HG03571 (cell line): ENCODE results near the gene FAM174B.

ENCODE experiments used
- ATAC-seq: cut with Tn5 transposase; IDR thresholded peaks from one replicate; pipeline ENCODE4 v1.9.1; 2021; ENCODE audit not compliant: unreplicated experiment

FAM174B gene

GRCh38 chr15:92655178-92655995 is at the start of gene FAM174B:
TSS of gene FAM174B (minus strand) at chr15:92655775.
- no peak for ATAC-seq

- ATAC-seq = no peak
Measured at GRCh38 chr15:92696096-92696495, 40.5 kb upstream of the FAM174B start.

GRCh38 chr15:92693691-92694331 is 38.2 kb upstream of the FAM174B start:
- ATAC-seq = no peak

DNA sequence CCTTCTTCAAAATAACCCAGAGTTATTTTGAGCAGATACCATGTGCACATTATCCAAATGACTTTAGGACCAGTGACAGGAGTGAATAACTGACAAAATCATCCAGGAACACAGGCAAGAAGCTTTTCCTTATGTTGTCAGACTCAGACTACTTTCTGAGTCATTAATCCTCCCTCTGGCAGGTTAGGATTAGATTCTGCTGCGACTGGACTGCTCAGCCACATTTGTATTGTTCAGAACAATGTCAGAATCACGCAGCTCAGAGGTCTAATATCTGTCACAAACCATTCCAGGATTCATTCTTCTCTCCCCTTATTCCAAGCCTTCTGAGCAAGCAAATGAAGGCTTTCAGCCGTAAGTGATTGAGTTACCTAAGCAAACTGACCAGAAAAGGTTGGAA is 34.8 kb upstream of the FAM174B start:
- no peak for ATAC-seq

DNA sequence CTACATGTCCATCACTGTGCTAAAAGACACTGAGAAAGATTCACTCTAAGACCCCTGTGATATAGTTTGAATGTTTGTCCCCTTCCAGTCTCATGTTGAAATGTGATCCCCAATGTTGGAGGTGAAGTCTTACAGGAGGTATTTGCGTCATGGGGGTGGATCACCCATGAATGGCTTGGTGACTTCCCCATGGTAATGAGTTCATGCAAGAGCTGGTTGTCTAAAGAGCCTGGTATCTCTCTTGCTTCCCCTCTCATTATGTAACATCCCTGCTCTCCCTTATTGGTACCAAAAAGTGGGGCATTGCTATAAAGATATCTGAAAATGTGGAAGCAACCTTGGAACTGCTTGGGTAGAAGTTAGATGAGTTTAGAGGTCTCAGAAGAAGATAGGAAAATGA is 32.2 kb upstream of the FAM174B start:
- no peak for ATAC-seq

DNA sequence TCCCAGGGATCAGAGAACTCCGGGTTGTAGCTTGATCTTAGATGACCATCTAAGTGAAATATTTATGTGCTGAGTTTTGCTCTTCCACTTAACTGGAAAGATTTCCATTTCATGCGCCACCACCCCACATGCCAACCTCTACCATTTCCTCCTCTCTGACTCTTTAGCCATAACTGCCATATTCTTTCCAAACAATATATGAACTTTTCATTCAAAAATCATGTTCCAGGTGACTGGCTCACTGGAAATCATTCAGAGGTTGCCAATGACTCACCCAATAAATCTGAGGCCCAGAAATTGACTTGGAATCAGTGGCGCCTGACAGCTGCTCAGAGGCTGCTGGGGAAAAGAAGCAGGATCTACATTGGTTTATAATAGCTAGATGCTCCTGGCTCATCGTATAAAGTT is 31.6 kb upstream of the FAM174B start:
- no peak for ATAC-seq

DNA sequence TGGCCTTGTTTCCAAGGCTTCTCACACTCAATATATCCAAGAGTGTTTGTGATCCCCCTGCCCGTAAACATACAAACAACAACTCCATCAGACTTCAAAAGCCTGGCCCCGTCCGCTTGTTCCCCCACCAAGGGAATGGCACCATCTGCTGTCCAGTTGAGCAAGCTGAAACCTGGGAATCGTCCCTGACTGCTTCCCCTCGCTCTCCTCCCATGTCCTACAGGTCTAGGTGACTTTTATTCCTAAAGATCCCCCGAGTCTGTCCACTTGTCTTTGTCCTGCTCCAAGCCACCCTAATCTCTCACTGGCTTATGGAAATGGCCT is 27.9 kb upstream of the FAM174B start:
- no peak for ATAC-seq

DNA sequence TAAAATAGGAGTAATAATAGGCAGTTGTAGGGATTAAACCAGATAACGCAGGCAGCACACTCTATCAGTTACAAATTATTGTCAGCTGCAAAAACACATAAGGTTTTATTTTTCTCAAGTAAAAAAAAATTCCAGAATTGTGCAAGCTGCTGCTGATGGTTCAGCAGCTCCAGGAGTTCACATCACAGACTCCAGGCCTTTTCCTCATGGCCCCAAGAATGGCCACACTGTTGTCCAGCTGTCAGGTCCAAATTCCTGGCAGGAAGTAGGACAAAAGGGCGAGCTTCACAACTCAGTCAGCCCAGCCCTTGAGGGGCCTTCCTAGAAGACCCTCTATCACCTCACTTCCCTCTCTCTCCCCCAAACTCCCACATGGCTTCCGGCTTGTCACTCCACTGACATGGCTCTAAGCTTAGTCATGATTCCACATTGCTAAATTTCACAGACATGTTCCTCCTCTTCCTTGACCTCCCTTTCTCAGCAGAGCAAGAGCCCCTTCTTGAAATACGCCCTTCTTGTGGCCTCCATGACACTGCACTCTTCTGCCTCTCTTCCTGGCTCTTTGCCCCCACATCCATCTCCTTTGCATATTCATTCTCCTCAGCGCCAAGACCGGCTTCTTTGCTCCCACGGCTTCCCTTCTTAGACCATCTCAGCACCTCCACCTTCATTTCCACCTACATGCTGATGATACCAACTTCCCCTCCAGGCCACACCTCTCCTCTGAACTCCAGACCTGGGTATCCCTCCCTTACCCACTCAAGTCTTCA is 27.4 kb upstream of the FAM174B start:
- no peak for ATAC-seq

DNA sequence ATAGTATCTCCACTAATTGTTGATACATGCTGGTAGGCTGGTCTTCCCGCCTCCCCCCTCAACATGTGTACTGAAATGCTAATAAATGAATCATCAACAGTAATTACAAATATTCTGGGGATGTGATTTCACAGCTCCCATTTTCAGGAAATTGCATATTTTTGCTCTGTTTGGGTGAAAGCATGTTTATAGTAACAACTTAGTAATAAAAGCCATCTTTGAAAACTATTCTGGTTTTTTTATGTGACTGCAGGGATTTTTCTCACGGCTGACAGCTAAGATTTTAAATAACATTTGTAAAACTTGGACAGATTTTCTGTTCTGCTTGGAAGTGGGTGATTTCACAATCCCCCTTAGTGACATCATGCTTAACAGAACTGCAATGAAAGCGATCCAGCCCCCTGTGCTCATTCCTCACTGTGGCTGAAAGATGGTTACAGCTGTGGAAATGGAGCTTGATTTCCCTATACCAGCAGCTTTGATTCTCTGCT is 25.6 kb upstream of the FAM174B start:
- no peak for ATAC-seq

DNA sequence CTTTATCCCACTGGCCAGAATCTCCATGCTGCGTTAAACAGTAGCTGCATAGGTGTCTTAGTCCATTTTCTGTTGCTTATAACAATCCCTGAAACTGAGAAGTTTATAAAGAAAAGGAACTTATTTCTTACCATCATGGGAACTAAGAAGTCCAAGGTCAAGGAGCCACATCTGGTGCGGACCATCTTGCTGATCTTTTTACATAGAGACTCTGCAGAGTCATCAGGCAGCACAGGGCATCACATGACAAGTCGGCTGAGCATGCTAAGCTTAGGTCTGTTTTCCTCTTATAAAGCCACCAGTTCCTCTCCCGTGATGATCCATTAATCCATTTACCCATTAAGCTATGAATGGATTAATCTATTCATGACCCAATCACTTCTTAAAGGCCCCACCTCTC is 22.4 kb upstream of the FAM174B start:
- no peak for ATAC-seq

DNA sequence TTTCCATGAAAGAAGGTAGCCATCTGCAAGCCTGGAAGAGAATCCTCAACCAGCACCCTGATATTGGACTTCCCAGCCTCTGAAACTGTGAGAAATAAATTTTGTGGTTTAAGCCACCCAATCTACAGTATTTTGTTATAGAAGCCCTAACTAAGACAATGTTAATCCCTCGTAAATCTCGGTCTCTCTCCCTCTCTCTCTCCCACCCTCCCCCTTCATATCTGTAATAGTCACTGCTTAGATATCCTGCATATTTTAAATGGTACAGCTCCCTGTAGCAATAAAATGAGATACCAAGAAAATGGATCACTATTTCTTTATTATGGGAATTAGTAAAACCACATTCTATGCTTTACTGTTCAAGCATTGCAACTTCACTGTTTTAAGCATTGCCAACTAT is 21.0 kb upstream of the FAM174B start:
- no peak for ATAC-seq

GRCh38 chr15:92675485-92675884 is 19.9 kb upstream of the FAM174B start:
- ATAC-seq = no peak

- no peak for ATAC-seq
Measured at GRCh38 chr15:92674347-92674746, 18.8 kb upstream of the FAM174B start.

GRCh38 chr15:92672102-92672501 is 16.5 kb upstream of the FAM174B start:
- ATAC-seq = no peak

DNA sequence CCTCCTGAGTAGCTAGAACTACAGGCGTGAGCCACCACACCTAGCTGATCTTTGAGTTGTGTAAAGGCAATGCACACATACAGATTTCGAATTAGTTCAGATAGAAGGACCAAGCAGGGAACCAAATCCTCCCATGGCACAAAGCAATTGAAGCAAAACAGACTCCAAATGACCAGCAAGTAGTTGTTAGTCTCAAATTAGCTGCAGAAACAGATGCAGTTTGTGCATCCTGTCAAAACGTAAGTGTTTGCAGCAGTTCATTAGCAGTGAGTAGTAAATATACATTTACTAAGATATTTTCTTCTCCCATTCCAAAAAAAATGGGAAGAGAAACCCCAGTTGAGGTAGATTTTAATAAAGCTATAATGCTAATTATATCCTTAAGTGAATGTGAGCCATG is 15.8 kb upstream of the FAM174B start:
- no peak for ATAC-seq

- ATAC-seq = no peak
Measured at GRCh38 chr15:92670621-92671020, 15.0 kb upstream of the FAM174B start.

GRCh38 chr15:92669432-92669831 is 13.9 kb upstream of the FAM174B start:
- no peak for ATAC-seq

DNA sequence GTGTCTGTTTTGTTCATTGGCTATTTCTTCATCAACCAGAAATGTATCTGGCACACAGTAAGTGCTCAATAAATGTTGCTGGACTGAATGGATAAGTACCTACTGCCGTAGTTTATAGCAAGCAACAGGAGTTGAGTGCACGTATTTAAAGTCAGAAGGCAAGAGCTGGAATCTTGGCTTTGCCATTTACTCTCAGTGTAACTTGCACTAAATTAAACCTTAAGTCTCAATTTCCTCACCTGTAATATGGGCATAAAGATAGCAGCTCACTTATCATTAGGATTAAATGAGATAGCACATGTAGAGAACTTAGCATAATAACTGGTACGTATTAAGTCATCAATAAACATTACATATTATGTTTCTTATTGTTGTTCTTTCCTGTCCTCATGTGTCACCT is 13.0 kb upstream of the FAM174B start:
- ATAC-seq = no peak

- ATAC-seq = no peak
Measured at GRCh38 chr15:92667970-92668485, 12.5 kb upstream of the FAM174B start.

GRCh38 chr15:92667287-92667904 is 11.8 kb upstream of the FAM174B start:
- no peak for ATAC-seq

DNA sequence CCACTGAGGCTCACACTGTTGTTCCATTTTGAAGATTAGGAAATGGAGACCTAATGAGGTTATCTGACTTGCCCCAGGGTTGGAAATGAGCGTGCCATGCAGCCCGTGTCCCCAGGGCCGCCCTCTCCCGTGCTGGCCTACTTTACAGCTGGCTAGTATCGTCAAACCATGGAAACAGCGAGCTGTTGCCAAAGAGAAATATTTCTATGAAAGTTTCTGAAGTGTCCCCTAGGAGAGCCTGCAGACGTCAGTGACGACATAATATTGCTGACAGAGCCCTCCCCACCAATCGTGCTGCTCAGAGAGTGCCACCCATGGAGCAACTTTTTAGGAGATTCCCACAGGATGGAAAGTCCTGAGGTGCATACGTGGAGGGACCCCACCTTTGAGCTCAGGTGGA is 11.2 kb upstream of the FAM174B start:
- no peak for ATAC-seq
